Islet of Langerhans (tissue), 1 donor: ENCODE results near the gene PDE11A.

Experiments
- FAIRE-seq: peaks from one replicate; lab custom pipeline; 2011; peaks lifted over from hg19 to GRCh38; lab: Jason Lieb, UNC

The PDE11A gene

GRCh38 chr2:177692042-177692782, 380.4 kb downstream of the PDE11A start:
- peak; percentile 99 for FAIRE-seq

- FAIRE-seq, result no peak
Measured at GRCh38 chr2:177691177-177691576, 381.4 kb downstream of the PDE11A start.

GRCh38 chr2:177689623-177690022, 383.0 kb downstream of the PDE11A start:
- no peak for FAIRE-seq

- no peak for FAIRE-seq
Measured at GRCh38 chr2:177688844-177689243, 383.7 kb downstream of the PDE11A start.

- FAIRE-seq, result no peak
Measured at GRCh38 chr2:177683661-177684069, 388.9 kb downstream of the PDE11A start.

GRCh38 chr2:177682836-177683660, 389.5 kb downstream of the PDE11A start:
- no peak for FAIRE-seq

- no peak for FAIRE-seq
Measured at GRCh38 chr2:177682006-177682405, 390.6 kb downstream of the PDE11A start.

- no peak for FAIRE-seq
Measured at GRCh38 chr2:177680866-177681712, 391.5 kb downstream of the PDE11A start.

GRCh38 chr2:177679611-177680605, 392.7 kb downstream of the PDE11A start:
- no peak for FAIRE-seq

GRCh38 chr2:177678939-177679338, 393.6 kb downstream of the PDE11A start:
- FAIRE-seq, result no peak

- FAIRE-seq, result no peak
Measured at GRCh38 chr2:177676636-177677035, 395.9 kb downstream of the PDE11A start.

- no peak for FAIRE-seq
Measured at GRCh38 chr2:177675825-177676224, 396.8 kb downstream of the PDE11A start.

- FAIRE-seq, result no peak
Measured at GRCh38 chr2:177675350-177675821, 397.2 kb downstream of the PDE11A start.

- FAIRE-seq, result no peak
Measured at GRCh38 chr2:177673602-177674595, 398.7 kb downstream of the PDE11A start.

- no peak for FAIRE-seq
Measured at GRCh38 chr2:177671662-177672061, 400.9 kb downstream of the PDE11A start.

GRCh38 chr2:177670791-177671535, 401.6 kb downstream of the PDE11A start:
- FAIRE-seq, result no peak

GRCh38 chr2:177669625-177670330, 402.8 kb downstream of the PDE11A start:
- no peak for FAIRE-seq

- FAIRE-seq, result no peak
Measured at GRCh38 chr2:177669201-177669600, 403.4 kb downstream of the PDE11A start.

- FAIRE-seq, result no peak
Measured at GRCh38 chr2:177668617-177669016, 404.0 kb downstream of the PDE11A start.
